Measurements from ENCODE around the gene STARD10.

The STARD10 gene

GRCh38 chr11:72760539-72761405 lies 33.1 kb downstream of the STARD10 start:
- DNase-seq: no peak

- DNase-seq: no peak
Measured at GRCh38 chr11:72759468-72759985, 34.3 kb downstream of the STARD10 start.

- peak in 1 of 2 experiments; percentile 30 for DNase-seq
Measured at GRCh38 chr11:72758690-72759389, 35.0 kb downstream of the STARD10 start.

- DNase-seq: no peak
Measured at GRCh38 chr11:72758304-72758689, 35.5 kb downstream of the STARD10 start.

GRCh38 chr11:72755713-72756285 lies 38.0 kb downstream of the STARD10 start:
- DNase-seq: no peak

- DNase-seq: no peak
Measured at GRCh38 chr11:72754544-72755155, 39.2 kb downstream of the STARD10 start.

GRCh38 chr11:72754149-72754543 lies 39.7 kb downstream of the STARD10 start:
- no peak for DNase-seq

GRCh38 chr11:72753341-72754148 lies 40.3 kb downstream of the STARD10 start:
- DNase-seq: no peak

GRCh38 chr11:72752088-72752914 lies 41.5 kb downstream of the STARD10 start, which contains the start of gene ARAP1:
Gene ARAP1 (minus strand): TSS chr11:72752408. CDS start chr11:72727128, 25,280 bp downstream.
- peak in 1 of 2 experiments; percentile 65 for DNase-seq

GRCh38 chr11:72751116-72752087 lies 42.4 kb downstream of the STARD10 start:
- DNase-seq: no peak

- no peak for DNase-seq
Measured at GRCh38 chr11:72750556-72751115, 43.2 kb downstream of the STARD10 start.

GRCh38 chr11:72750086-72750485 lies 43.8 kb downstream of the STARD10 start:
- no peak for DNase-seq

GRCh38 chr11:72747289-72747855 lies 46.5 kb downstream of the STARD10 start:
- no peak for DNase-seq

GRCh38 chr11:72746821-72747220 lies 47.0 kb downstream of the STARD10 start:
- DNase-seq: no peak

GRCh38 chr11:72745925-72746550 lies 47.8 kb downstream of the STARD10 start:
- no peak for DNase-seq

- DNase-seq: no peak
Measured at GRCh38 chr11:72745511-72745910, 48.3 kb downstream of the STARD10 start.

- no peak for DNase-seq
Measured at GRCh38 chr11:72744474-72744873, 49.4 kb downstream of the STARD10 start.

Measured in NCI-H446 (cell line).